IPS-18c (cell line): Measurements from ENCODE around the gene TLE1.

Experiments
- H3K4me3 ChIP-seq: 2 replicates; pipeline ENCODE4 v1.7.0; 2013; ENCODE audit warnings: low read depth, mild to moderate bottlenecking, low read length, moderate library complexity; ENCODE audit not compliant: insufficient read depth
- H3K9me3 ChIP-seq: one replicate; pipeline ENCODE4 v1.6.1; 2013; ENCODE audit warnings: mild to moderate bottlenecking, low read length, moderate library complexity; ENCODE audit not compliant: control insufficient read depth, insufficient read depth

TLE1 gene

DNA sequence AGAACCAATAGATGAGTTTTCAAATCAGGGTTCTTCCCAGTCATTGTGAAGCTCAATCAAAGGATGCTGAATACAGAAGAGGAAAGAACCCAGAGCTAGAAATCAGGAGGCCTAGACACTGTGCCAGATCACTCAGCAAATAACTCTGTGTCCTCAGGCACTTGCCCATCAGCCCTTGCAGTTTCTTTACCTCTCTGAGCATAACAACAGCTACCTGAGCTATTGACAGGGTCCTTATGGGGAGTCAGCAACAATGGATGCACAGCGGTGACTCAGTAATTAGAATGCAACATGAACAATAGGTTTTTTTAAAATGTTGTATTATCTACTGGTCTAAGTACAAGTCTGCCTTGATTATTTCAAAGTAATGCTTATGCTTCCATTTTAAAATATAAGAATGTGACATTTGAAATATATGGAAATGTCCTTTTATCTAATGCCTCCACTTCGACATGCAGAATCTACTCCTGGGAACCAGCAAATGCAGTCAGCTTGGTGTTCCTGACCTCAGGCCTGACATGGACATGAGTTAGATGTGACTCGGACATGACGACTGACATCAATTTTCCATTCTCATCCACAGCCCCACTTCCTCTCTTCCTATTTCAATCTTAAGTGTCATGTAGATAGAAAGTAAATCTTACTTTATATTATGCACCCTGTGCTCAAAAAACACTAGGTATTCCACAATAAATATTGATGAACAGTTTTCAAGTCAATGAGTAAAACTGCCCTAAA lies 155.0 kb downstream of the TLE1 start:
- Histone ChIP-seq H3K4me3 (no peak overlapping the region), H3K9me3 (no peaks in the 10 kb centered on the region)
